ENCODE data around the gene CCDC110. TPM values are rescaled to one million over a fixed set of nuclear protein-coding genes. Genes with fewer than 3 reads are reported as not detected.

Gene CCDC110
- total RNA-seq, 1 experiment from 2014 or later: 2.7 TPM

GRCh38 chr4:185480016-185480732 lies 8.6 kb upstream of the CCDC110 start:
- DNase-seq (ENCODE audit: low read depth, low spot score): no peak
- POLR2A ChIA-PET: no interaction called here
- no TSS peak for BruUV-seq (replicated peaks)
- no peaks in the 10 kb centered on the region for H3K9me2 ChIP-seq (ENCODE audit: insufficient read depth)
- RAD21 ChIA-PET (ENCODE audit: low non-redundant PET in 1 of 2, low total read pairs in 2 of 2, uncharacterized antibody in 2 of 2, unreplicated experiment in 2 of 2): no interaction called here
- no peaks in the 10 kb centered on the region for H4K20me1 ChIP-seq (ENCODE audit: insufficient read depth)
- intact Hi-C loops (cut with micrococcal nuclease): no loop called here
- no peak overlapping the region for H3K9ac ChIP-seq (ENCODE audit: low read length)
- no peak overlapping the region for H3K27ac ChIP-seq (ENCODE audit: low read depth, low read length)
- H3K4me2 ChIP-seq (ENCODE audit: low read length): no peak overlapping the region
- H3K79me2 ChIP-seq (ENCODE audit: insufficient read depth, low read length): no peaks in the 10 kb centered on the region
- TF ChIP-seq EGR1 (IDR thresholded peaks at IDR 0.05; ENCODE audit: low read depth): no peak
- TF ChIP-seq, protein P1, sequence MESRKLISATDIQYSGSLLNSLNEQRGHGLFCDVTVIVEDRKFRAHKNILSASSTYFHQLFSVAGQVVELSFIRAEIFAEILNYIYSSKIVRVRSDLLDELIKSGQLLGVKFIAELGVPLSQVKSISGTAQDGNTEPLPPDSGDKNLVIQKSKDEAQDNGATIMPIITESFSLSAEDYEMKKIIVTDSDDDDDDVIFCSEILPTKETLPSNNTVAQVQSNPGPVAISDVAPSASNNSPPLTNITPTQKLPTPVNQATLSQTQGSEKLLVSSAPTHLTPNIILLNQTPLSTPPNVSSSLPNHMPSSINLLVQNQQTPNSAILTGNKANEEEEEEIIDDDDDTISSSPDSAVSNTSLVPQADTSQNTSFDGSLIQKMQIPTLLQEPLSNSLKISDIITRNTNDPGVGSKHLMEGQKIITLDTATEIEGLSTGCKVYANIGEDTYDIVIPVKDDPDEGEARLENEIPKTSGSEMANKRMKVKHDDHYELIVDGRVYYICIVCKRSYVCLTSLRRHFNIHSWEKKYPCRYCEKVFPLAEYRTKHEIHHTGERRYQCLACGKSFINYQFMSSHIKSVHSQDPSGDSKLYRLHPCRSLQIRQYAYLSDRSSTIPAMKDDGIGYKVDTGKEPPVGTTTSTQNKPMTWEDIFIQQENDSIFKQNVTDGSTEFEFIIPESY (IDR thresholded peaks at IDR 0.05; ENCODE audit: extremely low read depth, insufficient replicate concordance, low read length): no peak
- no peak for TF ChIP-seq YY1 (IDR thresholded peaks at IDR 0.05; ENCODE audit: extremely low read depth, insufficient replicate concordance, low read depth, low read length)
- TF ChIP-seq SIN3A (IDR thresholded peaks at IDR 0.05; ENCODE audit: low read depth): no peak
- H3K9me3 ChIP-seq (ENCODE audit: control insufficient read depth in 1 of 2, insufficient read depth in 1 of 2, low read depth in 1 of 2, low read length in 2 of 2): no peaks in the 10 kb centered on the region
- H2AFZ ChIP-seq (ENCODE audit: low read depth, low read length, poor library complexity, severe bottlenecking): no peak overlapping the region
- H3K4me3 ChIP-seq (replicated peaks in 1 of 2; ENCODE audit: low read depth in 1 of 2, low read length in 2 of 2): no peak overlapping the region
- no peaks in the 10 kb centered on the region for H3K27me3 ChIP-seq (ENCODE audit: insufficient read depth, low read length)
- no peak for ATAC-seq
- CTCF ChIA-PET: no interaction called here
- H3K4me1 ChIP-seq (ENCODE audit: control insufficient read depth in 1 of 2, insufficient read depth in 2 of 2, low read length in 2 of 2): no peaks in the 10 kb centered on the region
- no peaks in the 10 kb centered on the region for H3K36me3 ChIP-seq (ENCODE audit: control insufficient read depth in 1 of 2, insufficient read depth in 2 of 2, low read length in 2 of 2)

- H3K4me3 ChIP-seq (replicated peaks in 1 of 2; ENCODE audit: low read depth in 1 of 2, low read length in 2 of 2): no peak overlapping the region
- RAD21 ChIA-PET (ENCODE audit: low non-redundant PET in 1 of 2, low total read pairs in 2 of 2, uncharacterized antibody in 2 of 2, unreplicated experiment in 2 of 2): no interaction called here
- ATAC-seq (no peak), DNase-seq (ENCODE audit: low read depth, low spot score) (no peak)
- H3K4me2 ChIP-seq (ENCODE audit: low read length): no peak overlapping the region
- no peaks in the 10 kb centered on the region for H3K4me1 ChIP-seq (ENCODE audit: control insufficient read depth in 1 of 2, insufficient read depth in 2 of 2, low read length in 2 of 2)
- intact Hi-C loops (cut with micrococcal nuclease): no loop called here
- CTCF ChIA-PET: no interaction called here
- H4K20me1 ChIP-seq (ENCODE audit: insufficient read depth): no peaks in the 10 kb centered on the region
- H3K9me2 ChIP-seq (ENCODE audit: insufficient read depth): no peaks in the 10 kb centered on the region
- POLR2A ChIA-PET: no interaction called here
- no peaks in the 10 kb centered on the region for H3K9me3 ChIP-seq (ENCODE audit: control insufficient read depth in 1 of 2, insufficient read depth in 1 of 2, low read depth in 1 of 2, low read length in 2 of 2)
- H3K27ac ChIP-seq (ENCODE audit: low read depth, low read length): no peak overlapping the region
- no TSS peak for BruUV-seq (replicated peaks)
- H3K9ac ChIP-seq (ENCODE audit: low read length): no peak overlapping the region
- no peaks in the 10 kb centered on the region for H3K27me3 ChIP-seq (ENCODE audit: insufficient read depth, low read length)
- H2AFZ ChIP-seq (ENCODE audit: low read depth, low read length, poor library complexity, severe bottlenecking): no peak overlapping the region
- H3K79me2 ChIP-seq (ENCODE audit: insufficient read depth, low read length): no peaks in the 10 kb centered on the region
- H3K36me3 ChIP-seq (ENCODE audit: control insufficient read depth in 1 of 2, insufficient read depth in 2 of 2, low read length in 2 of 2): no peaks in the 10 kb centered on the region
- no peak for TF ChIP-seq POLR2A (IDR thresholded peaks at IDR 0.05; ENCODE audit: borderline replicate concordance, extremely low read depth, insufficient read depth, insufficient read length)
- no peak for TF ChIP-seq ATF3 (IDR thresholded peaks at IDR 0.05)
- TF ChIP-seq, protein P2, sequence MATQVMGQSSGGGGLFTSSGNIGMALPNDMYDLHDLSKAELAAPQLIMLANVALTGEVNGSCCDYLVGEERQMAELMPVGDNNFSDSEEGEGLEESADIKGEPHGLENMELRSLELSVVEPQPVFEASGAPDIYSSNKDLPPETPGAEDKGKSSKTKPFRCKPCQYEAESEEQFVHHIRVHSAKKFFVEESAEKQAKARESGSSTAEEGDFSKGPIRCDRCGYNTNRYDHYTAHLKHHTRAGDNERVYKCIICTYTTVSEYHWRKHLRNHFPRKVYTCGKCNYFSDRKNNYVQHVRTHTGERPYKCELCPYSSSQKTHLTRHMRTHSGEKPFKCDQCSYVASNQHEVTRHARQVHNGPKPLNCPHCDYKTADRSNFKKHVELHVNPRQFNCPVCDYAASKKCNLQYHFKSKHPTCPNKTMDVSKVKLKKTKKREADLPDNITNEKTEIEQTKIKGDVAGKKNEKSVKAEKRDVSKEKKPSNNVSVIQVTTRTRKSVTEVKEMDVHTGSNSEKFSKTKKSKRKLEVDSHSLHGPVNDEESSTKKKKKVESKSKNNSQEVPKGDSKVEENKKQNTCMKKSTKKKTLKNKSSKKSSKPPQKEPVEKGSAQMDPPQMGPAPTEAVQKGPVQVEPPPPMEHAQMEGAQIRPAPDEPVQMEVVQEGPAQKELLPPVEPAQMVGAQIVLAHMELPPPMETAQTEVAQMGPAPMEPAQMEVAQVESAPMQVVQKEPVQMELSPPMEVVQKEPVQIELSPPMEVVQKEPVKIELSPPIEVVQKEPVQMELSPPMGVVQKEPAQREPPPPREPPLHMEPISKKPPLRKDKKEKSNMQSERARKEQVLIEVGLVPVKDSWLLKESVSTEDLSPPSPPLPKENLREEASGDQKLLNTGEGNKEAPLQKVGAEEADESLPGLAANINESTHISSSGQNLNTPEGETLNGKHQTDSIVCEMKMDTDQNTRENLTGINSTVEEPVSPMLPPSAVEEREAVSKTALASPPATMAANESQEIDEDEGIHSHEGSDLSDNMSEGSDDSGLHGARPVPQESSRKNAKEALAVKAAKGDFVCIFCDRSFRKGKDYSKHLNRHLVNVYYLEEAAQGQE (IDR thresholded peaks at IDR 0.05; ENCODE audit: low read depth): no peak
- TF ChIP-seq EZH2phosphoT487 (IDR thresholded peaks at IDR 0.05; ENCODE audit: borderline replicate concordance): no peak
- no peak for TF ChIP-seq CEBPB (IDR thresholded peaks at IDR 0.05; ENCODE audit: low read depth)
- TF ChIP-seq, protein P1 (IDR thresholded peaks at IDR 0.05; ENCODE audit: extremely low read depth, insufficient replicate concordance, low read length): no peak
- TF ChIP-seq RAD21 (IDR thresholded peaks at IDR 0.05; ENCODE audit: low read depth): no peak
- TF ChIP-seq ZFX (IDR thresholded peaks at IDR 0.05): no peak
- no peak for TF ChIP-seq SIN3A (IDR thresholded peaks at IDR 0.05; ENCODE audit: low read depth)
Measured at GRCh38 chr4:185479507-185479971, 8.0 kb upstream of the CCDC110 start.

Data from HCT116 (cell line).